Posterior vena cava (tissue), 2 donors: ENCODE results near the gene FAM98C. TPM values are rescaled to one million over a fixed set of nuclear protein-coding genes. Genes with fewer than 3 reads are reported as not detected.
A peak's percentile ranks its signal among the peaks of the same experiment; 100 is the strongest.

Experiments used
- DNase-seq: peaks from one replicate; pipeline ENCODE4 v3.0.0-alpha.2; 2020; ENCODE audit warnings: low spot score
- intact Hi-C, 2 donors: fragments of 100-400 bp; cut with DNase I; formaldehyde crosslinking; loops; one replicate each; pipeline versions ENCODE4 v1.14.1 to v1.14.2; 2022 to 2023
- total RNA-seq, 2 donors: library from RNA; stranded (reverse); fragmentation: NEBNext Ultra II Directional; extraction: Animal tissue kit (Norgen Biotek cat#: 25700); gene quantifications; one replicate each; pipeline ENCODE4 v1.2.1, GENCODE V29; 2021
- donor health status: DM: yes; HTN: yes; CAD: no.
- donor health status: DM: yes; HTN: yes; CAD: no.

FAM98C gene
- total RNA-seq, 2 donors from 2014 or later: 9.6 to 10.7 TPM

DNA sequence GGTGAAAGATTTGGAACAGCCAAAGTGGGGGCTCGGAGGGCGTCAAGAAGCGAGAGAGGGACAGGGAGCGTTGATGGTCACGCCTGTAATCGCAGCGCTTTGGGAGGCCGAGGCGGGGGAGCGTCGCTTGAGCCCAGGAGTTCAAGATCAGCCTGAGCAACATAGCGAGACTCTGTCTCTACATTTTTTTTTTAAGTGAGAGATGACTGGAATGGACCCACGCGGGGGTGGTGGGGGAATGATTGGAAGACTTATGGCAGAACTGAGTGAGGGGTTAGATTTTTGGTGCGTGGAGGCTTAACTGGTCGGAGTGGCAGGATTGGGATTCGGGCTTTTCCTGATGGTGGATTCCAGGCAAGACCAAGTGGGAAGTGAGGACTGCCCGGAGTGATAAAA lies 27.8 kb upstream of the FAM98C start:
- intact Hi-C loops: no loop called here

DNA sequence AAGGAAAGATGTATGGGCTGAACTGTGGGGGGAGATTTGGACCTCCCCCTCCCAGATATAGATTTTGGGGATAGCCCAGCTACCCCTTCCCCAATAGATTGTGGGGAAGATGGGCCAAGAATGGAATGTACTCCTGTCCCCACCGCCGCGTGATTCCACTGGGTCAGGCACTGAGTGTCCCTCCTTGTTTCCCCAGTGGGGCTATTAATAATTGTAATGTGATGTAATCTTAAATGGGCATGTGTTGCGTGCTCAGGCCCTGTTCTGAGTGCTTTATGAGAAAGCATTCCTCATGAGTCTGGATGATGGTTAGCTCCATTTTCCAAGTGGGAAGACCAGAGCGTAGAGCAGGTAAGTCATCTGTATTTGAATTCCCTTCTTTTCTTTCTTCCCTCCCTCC lies 27.1 kb upstream of the FAM98C start:
- intact Hi-C loops: no loop called here

More for the DNA sequence above, 27.8 kb upstream of the FAM98C start:
- no peak for DNase-seq

DNA sequence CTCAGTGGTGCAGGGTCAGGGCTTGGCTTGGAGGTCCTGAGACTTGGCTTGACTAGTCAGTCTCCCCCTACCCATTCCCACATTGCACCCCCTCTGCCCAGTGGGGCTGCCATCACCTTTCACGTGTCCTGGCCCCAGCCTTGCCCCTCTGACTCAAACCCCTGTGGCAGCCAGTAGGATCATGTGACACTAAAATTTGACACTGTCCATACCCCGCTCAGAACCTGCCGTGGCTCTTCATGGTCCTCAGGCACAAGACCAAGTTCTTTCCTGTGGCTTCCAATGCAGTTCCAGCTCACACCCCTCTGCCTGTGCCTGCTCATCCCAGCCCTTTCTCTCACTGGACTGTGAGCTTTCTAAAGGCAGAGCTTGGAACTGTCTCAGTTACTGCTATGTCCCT lies 26.3 kb upstream of the FAM98C start:
- intact Hi-C loops: no loop called here
- no peak for DNase-seq

More for the DNA sequence above, 27.1 kb upstream of the FAM98C start:
- DNase-seq: no peak

DNA sequence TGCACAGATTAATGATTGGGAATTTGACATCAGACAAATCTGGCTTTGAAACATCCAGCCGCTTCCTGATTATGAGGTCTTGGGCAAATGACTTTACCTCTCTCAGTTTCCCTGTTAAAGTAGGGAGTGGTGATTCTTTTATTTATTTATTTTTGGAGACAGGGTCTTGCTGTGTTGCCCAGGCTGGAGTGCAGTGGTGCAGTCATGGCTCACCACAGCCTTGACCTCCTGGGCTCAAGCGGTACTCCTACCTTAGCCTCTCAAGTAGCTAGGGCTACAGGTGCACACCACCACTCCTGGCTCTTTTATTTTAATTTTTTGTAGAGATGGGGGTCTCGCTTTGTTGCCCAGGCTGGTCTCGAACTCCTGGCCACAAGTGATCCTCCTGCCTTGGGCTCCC lies 25.8 kb upstream of the FAM98C start:
- intact Hi-C loops: no loop called here

DNA sequence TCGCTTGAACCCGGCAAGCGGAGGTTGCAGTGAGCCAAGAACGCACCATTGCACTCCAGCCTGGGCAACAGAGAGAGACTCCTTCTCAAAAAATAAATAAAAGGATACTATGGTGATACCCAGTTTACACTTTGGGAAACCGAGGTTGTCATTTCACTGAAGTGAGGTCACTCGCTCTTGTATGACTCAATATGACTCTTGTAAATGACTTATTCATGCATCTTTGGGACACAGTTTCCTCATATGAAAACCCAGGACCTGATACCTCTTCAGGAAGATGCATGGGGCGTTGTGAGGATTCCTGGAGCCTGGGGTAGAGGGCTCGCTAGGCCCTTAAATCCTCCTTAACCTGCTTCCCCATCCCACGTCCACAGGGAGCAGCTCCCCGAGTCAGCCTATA lies 24.0 kb upstream of the FAM98C start:
- DNase-seq: no peak
- intact Hi-C loops: no loop called here

More for the DNA sequence above, 25.8 kb upstream of the FAM98C start:
- no peak for DNase-seq

DNA sequence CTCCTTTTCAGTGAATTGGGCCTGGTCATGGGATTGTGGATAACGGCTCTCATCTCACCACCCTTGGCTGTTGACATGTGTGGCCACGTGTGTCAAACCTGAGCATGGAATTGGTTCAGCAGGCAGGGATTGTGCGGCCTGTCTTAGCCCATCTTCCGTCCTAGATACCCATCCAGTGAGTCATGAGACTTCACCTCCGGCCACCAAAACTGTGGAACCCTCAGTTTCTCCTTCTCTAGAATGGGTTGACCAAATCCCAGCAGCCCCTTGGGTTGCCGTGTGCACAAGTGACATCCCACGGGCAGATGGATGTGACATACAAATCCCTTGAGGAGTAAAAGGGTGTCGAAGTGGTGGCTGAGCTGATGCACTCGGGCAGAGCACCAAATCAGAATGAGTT lies 21.8 kb upstream of the FAM98C start:
- DNase-seq: no peak
- intact Hi-C loops: no loop called here

DNA sequence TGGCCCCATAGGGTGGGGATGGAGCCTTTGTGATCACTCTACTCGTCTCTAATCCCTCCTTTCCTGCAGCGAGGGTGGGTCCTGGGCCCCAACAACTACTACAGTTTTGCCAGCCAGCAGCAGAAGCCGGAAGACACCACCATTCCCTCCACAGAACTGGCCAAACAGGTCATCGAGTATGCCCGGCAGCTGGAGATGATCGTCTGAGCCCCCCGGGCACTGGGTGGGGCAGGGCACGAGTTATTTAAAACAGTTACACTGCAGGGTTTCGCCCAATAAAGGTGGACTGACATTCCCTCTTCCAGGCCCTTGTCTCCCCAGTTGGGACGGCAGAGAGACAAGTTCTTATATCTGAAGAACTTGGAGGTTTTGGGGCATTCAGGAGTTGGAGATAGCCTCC lies 19.7 kb upstream of the FAM98C start:
- intact Hi-C loops: no loop called here
- DNase-seq: no peak

DNA sequence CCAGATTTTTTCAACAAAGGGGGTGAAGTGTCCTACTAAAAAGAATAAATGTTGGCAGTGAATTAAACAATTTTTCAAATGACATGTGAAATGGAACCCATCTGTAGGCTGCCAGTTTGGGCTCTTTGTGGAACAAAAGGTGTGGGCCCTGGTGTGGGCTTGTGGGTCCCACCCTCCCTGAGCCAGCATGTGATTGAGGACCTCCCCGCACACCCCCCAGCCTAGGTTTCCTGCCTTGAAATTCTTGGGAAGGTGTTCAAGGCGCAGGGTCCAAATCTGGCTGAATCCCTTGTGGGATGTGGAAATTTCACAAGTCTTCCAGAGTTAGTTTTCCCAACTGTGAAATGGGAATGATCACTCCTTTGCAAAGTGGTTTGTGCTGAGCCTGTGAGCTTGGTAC lies 19.1 kb upstream of the FAM98C start:
- intact Hi-C loops: loop anchor here in 1 of 2 donors (2.0 kb wide), 1 partner anchor 1003 kb away; no protein-coding TSS in a partner anchor
- DNase-seq: no peak

DNA sequence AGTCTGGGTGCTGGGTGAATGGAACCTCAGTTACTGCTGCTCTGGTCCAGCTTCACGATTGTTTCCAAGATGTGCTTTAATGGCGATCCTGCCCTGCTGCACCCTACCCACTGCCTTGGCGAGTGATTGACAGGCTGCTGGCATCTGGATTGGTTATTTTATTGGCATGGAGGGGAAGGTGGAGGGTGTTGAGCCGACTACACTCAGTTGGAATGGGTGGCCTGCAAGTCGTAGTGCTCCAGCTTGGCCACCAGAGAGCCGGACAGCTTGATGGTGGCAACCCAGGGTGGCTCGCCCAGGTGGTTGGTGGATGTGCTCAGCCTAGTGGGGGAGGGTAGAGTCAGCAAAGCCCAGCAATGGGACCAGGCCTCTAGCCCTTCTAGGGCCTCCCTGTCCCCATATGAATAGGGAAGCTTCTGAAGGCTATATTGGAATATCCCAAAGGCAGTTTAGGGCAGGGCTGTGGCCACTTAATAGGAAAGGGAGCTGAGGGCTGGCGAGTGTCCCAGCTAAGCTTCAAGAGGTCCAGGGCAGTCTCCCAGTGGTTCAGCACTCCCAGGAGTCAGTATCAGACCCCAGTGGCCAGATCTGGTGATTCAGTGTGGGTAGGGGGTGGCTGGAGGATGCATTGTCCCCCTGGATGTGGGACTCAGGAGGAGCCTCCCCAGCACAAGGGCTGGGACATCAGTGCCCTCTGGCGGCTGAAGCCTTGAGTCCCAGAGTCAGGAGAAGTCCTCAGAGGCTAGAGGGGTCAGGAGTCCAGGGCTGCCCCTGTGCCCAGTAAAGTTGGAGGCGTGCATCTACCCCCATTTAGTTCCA lies 18.5 kb upstream of the FAM98C start:
- intact Hi-C loops: loop anchor here in 1 of 2 donors (2.0 kb wide), 1 partner anchor 1002 kb away; no protein-coding TSS in a partner anchor
- no peak for DNase-seq

DNA sequence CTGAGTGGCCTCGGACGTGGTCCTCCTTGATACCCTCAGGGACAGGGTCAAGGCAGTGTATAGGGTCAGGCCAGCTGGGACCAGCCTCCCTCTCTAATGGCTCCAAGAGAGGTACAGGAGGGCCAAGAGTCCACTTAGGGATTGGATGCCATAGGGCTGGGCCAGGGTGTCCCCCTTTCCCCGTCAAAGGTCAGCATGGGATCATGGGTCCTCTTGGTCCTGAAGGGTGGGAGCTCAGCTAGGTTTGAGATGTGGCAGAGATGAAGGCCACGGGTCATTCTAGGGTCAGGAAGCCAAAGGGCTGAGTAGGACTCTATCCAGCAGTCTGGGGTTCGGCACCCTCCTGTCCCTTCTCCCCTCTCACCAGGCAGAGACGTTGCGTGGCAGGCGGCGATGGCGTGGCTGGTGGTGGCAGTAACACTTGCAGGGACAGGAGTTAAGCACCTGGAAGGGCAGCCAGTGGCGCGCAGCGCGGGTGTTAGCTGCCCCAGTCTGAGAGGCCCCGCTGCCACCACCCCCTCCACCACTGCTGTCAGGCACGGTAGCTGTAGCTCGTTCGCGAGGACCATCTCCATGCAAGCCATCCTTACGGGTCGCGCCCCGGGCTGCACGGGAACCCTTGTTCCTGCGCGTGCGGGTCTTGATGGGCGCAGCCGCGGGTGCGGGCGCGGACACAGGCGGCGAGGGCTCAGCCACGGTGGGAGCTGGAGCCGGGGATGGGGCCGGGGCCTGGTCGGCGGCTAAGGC lies 17.7 kb upstream of the FAM98C start:
- intact Hi-C loops: loop anchor here in 1 of 2 donors (2.0 kb wide), 1 partner anchor 1002 kb away; no protein-coding TSS in a partner anchor
- no peak for DNase-seq

DNA sequence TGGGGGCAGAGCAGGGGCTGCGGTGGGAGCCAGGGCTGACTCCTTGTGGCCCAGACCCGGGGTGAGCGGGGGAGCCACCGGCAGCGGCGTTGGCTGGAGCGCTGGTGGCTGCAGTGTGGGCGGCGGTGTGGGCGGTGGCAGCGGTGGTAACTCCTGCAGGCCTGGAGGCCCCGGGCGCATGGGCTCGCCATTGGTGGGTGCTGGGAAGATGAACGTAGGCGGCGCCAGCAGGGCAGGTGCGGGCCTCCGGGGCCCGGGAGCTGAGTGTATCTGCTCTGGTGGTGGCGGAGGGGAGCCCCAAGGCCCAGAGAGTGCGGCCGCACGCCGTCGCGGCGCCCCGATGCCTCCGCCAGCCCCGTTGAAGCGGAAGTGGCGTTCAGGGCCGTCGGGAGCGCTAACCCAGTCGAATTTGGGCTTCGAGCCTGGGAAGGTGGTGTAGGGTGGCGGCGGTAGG lies 17.1 kb upstream of the FAM98C start:
- DNase-seq: no peak

DNA sequence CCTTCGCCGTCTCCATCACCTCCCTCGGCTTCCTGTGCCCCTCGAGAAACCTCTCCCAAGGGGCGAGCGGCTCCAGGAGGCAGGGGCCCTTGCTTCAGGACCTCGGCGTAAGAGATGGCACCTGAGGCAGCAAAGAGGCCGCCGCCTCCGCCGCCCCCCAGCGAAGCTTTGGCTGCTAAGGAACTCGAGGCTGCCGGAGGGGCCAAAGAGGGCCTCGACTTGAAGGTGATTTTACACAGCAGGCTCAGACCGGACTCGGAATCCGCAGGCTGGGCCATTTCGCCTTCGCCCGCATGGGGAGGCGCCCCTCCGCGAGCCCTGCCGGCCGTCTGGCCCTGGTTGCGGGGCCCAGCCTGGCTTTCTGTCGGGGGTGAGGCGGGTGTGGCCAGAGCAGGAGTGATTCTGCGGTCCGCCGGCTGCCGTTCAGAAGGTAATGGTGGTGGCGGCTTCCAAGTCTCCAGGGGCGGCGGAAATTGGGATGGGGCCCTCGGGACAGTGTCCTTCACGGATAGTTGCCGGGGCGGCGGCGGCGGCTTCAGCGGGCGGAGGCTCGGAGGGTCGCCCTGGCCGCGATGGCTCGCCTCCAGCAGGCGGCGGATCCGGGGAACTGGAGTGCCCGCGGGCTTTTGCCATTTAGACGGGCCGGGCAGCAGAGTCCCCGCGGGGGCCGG lies 16.5 kb upstream of the FAM98C start:
- no peak for DNase-seq
- intact Hi-C loops: no loop called here

More for the DNA sequence above, 17.1 kb upstream of the FAM98C start:
- intact Hi-C loops: loop anchor here in 1 of 2 donors (2.0 kb wide), 1 partner anchor 1001 kb away; no protein-coding TSS in a partner anchor

DNA sequence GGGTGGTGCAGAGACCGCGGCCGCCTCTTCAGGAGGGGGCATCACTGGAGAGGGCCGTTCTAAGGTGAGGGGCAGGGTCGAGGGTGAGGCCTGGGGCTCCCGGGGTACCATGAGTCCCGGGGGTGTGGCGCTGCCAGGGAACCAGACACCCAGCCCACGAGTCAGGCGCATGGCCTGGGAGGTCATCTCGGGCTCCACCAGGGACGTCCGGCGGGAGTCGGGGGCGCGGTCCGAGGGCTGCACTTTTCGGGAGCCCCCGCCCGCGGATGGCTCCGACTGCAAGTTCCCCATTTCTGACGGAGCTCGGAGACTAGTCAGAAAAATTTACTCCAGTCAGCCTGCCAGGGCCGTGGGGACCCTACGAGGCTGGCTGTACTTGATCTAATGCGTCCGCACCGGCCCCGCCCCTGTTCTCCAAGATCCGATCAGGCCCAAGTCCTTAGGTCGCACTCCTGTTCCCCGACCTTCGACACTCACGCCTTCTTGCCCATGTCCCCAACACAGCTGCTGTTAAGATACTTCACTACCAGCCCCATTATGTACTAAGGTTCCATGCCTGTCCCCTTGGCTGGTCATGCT lies 15.8 kb upstream of the FAM98C start:
- intact Hi-C loops: no loop called here

DNA sequence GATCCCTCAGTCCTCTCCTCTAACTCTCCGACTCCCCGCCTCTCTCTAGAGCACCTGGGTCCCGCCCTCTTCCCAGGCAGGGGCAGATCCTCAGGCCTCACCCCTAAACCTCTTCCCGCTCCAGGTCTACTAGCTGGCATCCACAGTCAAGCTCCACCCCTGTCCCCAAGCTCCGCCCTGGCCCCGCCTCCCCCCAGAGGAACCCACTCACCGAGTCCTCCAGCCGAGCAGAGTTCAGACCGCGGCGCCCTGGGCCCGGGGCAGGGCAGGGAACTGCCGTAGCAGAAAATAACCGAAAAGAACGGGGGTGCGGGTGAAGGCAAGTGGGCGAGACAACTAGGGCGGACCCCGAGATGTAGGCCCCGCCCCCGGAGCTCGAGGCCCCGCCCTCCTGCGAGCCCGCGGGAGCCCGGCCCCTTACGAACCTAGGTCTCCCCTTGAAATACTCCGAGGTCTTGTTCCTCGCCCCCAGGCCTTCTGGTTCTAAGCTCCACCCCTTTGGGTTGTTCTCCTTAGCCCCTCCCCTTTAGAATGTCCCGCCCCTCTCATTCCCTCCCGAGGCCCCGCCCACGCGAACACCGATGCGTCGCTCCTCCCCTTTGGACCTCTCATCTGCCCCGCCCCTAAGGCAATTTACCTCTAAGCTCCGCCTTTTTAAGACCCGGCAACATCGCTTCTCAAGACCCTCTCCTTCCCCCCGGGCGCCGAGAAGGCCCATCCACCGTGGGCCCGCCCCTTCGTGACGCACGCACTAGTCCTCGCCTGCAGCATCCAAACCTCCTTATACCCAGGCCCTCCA lies 15.1 kb upstream of the FAM98C start, which contains the start of gene GGN:
Gene GGN, minus strand, starts transcription at position 485 of the 799 bp plus-strand sequence. CDS start 773 bp downstream, outside the sequence.
- intact Hi-C loops: no loop called here
- DNase-seq: peak; percentile 93

More for the DNA sequence above, 15.8 kb upstream of the FAM98C start:
- no peak for DNase-seq

DNA sequence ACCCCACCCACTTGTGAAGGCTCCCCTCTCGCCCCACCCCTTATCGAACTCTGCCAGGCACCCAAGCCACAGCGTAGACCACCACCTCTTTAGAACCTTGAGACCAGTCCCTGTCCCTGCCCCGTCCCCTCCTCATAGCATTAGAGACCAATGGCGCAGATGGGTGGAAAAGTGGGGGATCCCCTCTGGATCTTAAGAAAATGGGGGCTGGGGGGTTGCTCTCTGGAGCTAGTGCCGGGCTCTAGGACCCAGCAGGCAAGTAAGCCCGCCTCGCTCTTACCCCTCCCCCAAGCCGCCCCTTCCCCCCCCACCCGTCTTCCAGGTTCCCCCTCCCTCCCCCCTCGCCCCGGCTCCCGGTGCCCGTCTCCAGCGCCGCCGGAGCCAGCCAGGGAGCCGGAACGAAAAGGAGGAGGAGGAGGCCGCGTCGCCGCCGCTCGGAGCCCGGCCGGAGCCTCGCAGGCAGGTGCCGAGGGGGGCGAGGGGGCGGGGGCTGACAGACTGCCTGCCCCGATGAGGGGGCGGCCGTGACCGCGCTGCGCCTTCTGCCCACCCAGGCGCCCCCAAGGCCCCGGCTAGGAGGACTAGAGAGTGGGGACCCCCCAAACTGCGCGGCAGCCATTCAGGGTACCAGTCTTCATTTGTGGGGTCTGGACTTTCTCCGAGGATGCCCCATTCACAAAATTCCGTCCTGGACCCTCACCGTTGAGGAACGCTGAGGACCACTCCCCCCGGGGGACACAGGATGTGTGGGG lies 14.4 kb upstream of the FAM98C start, which contains the start of gene SPRED3:
Gene SPRED3, plus strand, starts transcription at position 349 of the 752 bp plus-strand sequence. CDS start 1,606 bp downstream, outside the sequence.
- no peak for DNase-seq
- intact Hi-C loops: no loop called here

DNA sequence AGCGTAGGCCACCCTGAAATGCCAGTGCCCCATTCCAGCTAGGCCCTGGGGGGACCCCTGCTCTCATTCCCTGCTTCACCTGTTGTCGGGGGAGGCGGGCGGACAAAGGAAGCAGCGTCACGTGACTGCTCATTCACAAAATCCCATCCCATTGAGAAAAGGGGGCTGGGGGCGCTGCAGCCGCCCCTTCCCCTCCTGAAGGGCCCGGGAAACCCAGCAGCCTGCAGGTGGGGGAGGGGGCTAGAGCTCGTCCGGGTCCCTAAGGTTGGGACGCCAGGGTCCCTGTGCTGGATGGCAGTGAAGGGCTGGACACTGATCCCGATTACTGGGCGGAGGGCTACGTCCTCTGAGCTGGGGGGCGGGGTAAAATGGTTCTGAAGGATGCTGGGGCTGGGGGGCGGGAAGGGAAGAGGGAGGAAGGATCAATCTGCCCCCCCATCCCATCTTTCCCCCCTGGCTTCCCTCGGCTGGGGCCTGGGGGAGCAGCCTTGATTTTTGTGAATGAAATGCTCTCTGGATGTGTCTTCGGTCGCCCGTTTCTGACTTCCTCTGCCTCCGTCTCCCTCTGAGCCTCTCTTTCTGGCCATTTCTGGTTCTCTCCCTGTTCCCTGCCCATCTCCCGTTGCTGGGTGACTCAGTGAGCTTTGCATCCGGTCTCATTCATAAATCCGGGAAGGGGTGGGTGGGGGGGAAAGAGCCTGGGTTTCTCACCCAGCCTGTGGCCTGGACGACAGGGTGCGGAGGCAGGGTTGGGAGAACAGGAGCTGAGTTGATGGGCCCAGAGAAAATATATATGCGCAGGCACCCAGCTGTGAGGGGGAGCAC lies 13.6 kb upstream of the FAM98C start:
- DNase-seq: no peak
- intact Hi-C loops: no loop called here
